ENCODE results near the gene BMP6. TPM values are rescaled to one million over a fixed set of nuclear protein-coding genes. Genes with fewer than 3 reads are reported as not detected.

The BMP6 gene
- total and polyA plus RNA-seq, 2 of the 8 experiments (the other 6 are each of a cell fraction or from before 2014, with no cell fraction given) = 2.0 to 2.1 TPM

DNA sequence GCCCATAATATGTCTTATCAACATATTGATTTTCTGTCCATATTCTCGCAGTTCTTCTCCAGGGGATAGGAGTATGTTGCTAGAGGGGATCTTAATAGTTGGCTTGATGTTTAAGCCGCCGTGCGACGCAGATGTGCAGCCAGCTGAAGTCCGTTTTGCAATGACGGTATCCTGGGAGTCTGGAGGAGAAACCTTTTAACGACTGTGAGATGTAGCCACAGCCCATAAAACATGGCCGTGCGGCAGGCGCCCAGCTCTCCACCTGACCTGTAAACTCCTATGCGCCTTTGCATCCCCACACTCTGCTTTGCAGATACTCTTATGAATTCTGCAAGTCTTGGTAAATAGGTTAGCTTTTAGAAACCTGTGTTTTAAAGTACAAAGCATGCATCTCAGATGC is 36.9 kb downstream of the BMP6 start:
- Histone ChIP-seq H3K18ac (ENCODE audit: extremely low read depth, low read length) (no peak overlapping the region), H2BK5ac (ENCODE audit: low read depth, low read length) (no peak overlapping the region), H2BK12ac (ENCODE audit: low read depth, low read length) (no peak overlapping the region), H4K5ac (ENCODE audit: insufficient read length, low read depth, low read length) (no peak overlapping the region), H2AK5ac (ENCODE audit: low read depth, low read length) (no peak overlapping the region), H3K4me3 (ENCODE audit: extremely low read depth in 1 of 4, insufficient read depth in 2 of 4, low read depth in 3 of 4, low read length in 4 of 4) (no peak overlapping the region), H3K79me2 (ENCODE audit: control insufficient read depth in 1 of 2, insufficient read depth in 2 of 2, low read length in 2 of 2) (no peaks in the 10 kb centered on the region), H2AFZ (ENCODE audit: low read length) (no peak overlapping the region), H3K14ac (ENCODE audit: insufficient read length) (no peak overlapping the region), H3K23me2 (ENCODE audit: low read depth, low read length) (no peaks in the 10 kb centered on the region), H3K9me3 (ENCODE audit: insufficient read depth in 2 of 2, low read depth in 1 of 2, low read length in 1 of 2) (no peaks in the 10 kb centered on the region), H4K8ac (ENCODE audit: extremely low read depth, insufficient read depth, low read length) (no peak overlapping the region), H3K79me1 (ENCODE audit: low read depth, low read length) (no peaks in the 10 kb centered on the region), H3K4me1 (replicated peaks in 1 of 4; ENCODE audit: control insufficient read depth in 3 of 4, insufficient read depth in 4 of 4, low read length in 3 of 4) (peaks cover 0 to 3% (median under 1%) of the 10 kb centered on the region in 4 experiments; a peak in 2 of 7 replicates), H2BK20ac (ENCODE audit: low read length) (no peak overlapping the region), H2BK120ac (replicated peaks; ENCODE audit: low read depth, low read length) (no peak overlapping the region), H3K4me2 (ENCODE audit: insufficient read depth in 1 of 2, low read depth in 2 of 2, low read length in 2 of 2) (no peak overlapping the region), H3K27ac (ENCODE audit: low read depth, low read length) (no peak overlapping the region), H2BK15ac (ENCODE audit: low read length) (no peak overlapping the region), H4K91ac (replicated peaks; ENCODE audit: insufficient read length, low read length) (no peak overlapping the region), H3K4ac (replicated peaks; ENCODE audit: insufficient read length, low read depth, low read length) (no peak overlapping the region), H4K20me1 (replicated peaks in 1 of 2; ENCODE audit: control insufficient read depth in 1 of 2, insufficient read depth in 2 of 2, low read length in 2 of 2) (no peaks in the 10 kb centered on the region), H3K23ac (ENCODE audit: insufficient read length) (no peak overlapping the region), H3K36me3 (ENCODE audit: control insufficient read depth in 2 of 4, insufficient read depth in 4 of 4, low read length in 3 of 4) (no peaks in the 10 kb centered on the region), H3K27me3 (replicated peaks in 1 of 4; ENCODE audit: control insufficient read depth in 3 of 4, extremely low read depth in 1 of 4, insufficient read depth in 3 of 4, low read length in 3 of 4) (no peaks in the 10 kb centered on the region; a peak in 1 of 7 replicates), H3K56ac (replicated peaks; ENCODE audit: insufficient read length, low read depth, low read length) (no peak overlapping the region), H3K9ac (replicated peaks in 1 of 4; ENCODE audit: extremely low read depth in 1 of 4, low read depth in 3 of 4, low read length in 3 of 4) (no peak overlapping the region)
- ChIA-PET POLR2A (ENCODE audit: partially characterized antibody) (no interaction called here), CTCF (ENCODE audit: partially characterized antibody) (interaction anchor here (1.2 to 1.6 kb wide), 3 partner anchors 11 to 89 kb away, joined by 3 to 4 read pairs (median 3); partner anchors contain the start of gene BMP6)
- TF ChIP-seq TBP (IDR thresholded peaks at IDR 0.05; ENCODE audit: low read depth, low read length) (no peak), SIRT6 (IDR thresholded peaks at IDR 0.05; ENCODE audit: low read length) (no peak), FOSL1 (IDR thresholded peaks at IDR 0.05; ENCODE audit: insufficient read depth, low read depth, low read length) (no peak), BCL11A (IDR thresholded peaks at IDR 0.05; ENCODE audit: low read depth in 2 of 2, low read length in 2 of 2) (no peak), SIN3A (conservative IDR thresholded peaks at IDR 0.05 in 1 of 2, IDR thresholded peaks at IDR 0.05 in 1 of 2; ENCODE audit: low read depth in 1 of 2, low read length in 2 of 2) (no peak), NRF1 (IDR thresholded peaks at IDR 0.05; ENCODE audit: low read depth, low read length) (no peak), CHD2 (IDR thresholded peaks at IDR 0.05; ENCODE audit: low read length) (no peak), KDM4A (IDR thresholded peaks at IDR 0.05; ENCODE audit: low read depth, low read length, severe bottlenecking) (no peak), SP2 (IDR thresholded peaks at IDR 0.05; ENCODE audit: low read length) (no peak), KDM1A (IDR thresholded peaks at IDR 0.05; ENCODE audit: borderline replicate concordance, low read length) (no peak), JUND (IDR thresholded peaks at IDR 0.05; ENCODE audit: low read length) (no peak)
- TF ChIP-seq, protein P1, sequence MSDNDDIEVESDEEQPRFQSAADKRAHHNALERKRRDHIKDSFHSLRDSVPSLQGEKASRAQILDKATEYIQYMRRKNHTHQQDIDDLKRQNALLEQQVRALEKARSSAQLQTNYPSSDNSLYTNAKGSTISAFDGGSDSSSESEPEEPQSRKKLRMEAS (IDR thresholded peaks at IDR 0.05) = no peak
- WGBS, 2 experiments (ENCODE audit: extremely low coverage in 1 of 2, insufficient coverage in 1 of 2, insufficient read length in 1 of 2, insufficient replicate concordance in 2 of 2, low coverage in 1 of 2, low lambda C conversion rate in 2 of 2, missing lambda C conversion rate in 1 of 2) = 93% methylated on average over 12 of the region's 12 CpGs; no CpG with 5 or more reads in 1 of the 2 experiments
- DNase-seq (ENCODE audit: low read depth in 1 of 2, low spot score in 2 of 2) = no peak
- no peak for FAIRE-seq

All from H1 (cell line).